ENCODE data around the gene RAB34.

RAB34 gene

DNA sequence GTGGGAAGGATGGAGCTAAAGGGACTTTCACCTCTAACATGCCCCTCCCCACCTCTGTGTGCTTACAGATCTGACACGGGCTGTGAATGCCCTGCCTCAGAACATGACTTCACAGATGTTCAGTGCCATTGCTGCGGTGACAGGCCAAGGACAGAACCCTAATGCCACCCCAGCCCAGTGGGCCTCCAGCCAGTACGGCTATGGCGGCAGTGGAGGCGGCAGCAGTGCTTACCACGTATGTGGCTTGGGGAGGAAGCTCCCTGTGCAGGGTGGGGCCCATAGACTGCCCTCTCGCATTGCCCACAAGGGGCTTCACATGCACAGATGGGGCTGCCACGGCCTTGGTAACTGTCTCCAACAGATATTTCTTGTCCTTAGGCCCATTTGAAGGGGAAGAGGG is 17.4 kb downstream of the RAB34 start:
- DNase-seq (ENCODE audit: extremely low read depth, low read depth) = no peak
- no peak overlapping the region for H3K4me3 ChIP-seq (replicated peaks; ENCODE audit: low read depth, low read length)
- TF ChIP-seq, protein P1, sequence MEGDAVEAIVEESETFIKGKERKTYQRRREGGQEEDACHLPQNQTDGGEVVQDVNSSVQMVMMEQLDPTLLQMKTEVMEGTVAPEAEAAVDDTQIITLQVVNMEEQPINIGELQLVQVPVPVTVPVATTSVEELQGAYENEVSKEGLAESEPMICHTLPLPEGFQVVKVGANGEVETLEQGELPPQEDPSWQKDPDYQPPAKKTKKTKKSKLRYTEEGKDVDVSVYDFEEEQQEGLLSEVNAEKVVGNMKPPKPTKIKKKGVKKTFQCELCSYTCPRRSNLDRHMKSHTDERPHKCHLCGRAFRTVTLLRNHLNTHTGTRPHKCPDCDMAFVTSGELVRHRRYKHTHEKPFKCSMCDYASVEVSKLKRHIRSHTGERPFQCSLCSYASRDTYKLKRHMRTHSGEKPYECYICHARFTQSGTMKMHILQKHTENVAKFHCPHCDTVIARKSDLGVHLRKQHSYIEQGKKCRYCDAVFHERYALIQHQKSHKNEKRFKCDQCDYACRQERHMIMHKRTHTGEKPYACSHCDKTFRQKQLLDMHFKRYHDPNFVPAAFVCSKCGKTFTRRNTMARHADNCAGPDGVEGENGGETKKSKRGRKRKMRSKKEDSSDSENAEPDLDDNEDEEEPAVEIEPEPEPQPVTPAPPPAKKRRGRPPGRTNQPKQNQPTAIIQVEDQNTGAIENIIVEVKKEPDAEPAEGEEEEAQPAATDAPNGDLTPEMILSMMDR (IDR thresholded peaks at IDR 0.05; ENCODE audit: low read depth, low read length, missing control alignments) = no peak

DNA sequence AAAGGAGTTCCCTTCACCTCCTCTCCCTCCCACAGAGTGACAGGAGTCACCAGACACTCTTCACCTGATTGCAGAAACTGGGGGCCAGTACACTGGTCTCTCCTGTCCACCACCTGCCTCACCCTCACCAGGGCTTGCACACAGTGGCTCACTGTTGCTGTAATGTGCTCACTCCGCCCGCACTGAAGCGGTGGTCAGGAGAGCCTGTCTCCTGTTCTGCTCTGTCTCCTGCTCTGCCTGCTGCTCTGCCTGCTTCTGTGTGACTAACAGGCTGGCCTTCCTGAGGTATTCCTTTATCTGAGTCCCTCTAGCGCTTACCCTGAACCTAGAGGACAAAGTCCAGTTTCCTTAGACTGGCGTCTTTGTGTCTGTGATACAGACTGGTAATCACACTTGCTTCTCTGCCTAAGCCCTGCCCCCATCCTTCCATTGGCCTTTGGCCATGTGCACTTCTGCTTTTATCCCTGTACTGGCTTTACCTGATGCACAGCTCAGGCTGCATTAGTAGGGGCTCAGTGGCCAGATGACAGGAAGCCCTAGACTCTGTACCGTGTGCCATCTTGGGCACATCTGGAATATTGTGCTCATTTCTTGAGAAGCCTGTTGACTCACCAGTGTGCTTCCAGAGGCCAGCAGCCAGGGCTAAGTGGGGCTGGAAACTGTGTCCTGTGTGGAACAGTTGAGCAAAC is 19.3 kb downstream of the RAB34 start:
- DNase-seq (ENCODE audit: extremely low read depth, low read depth) = no peak
- TF ChIP-seq, protein P1 (IDR thresholded peaks at IDR 0.05; ENCODE audit: low read depth, low read length, missing control alignments) = no peak
- H3K4me3 ChIP-seq (replicated peaks; ENCODE audit: low read depth, low read length) = no peak overlapping the region

DNA sequence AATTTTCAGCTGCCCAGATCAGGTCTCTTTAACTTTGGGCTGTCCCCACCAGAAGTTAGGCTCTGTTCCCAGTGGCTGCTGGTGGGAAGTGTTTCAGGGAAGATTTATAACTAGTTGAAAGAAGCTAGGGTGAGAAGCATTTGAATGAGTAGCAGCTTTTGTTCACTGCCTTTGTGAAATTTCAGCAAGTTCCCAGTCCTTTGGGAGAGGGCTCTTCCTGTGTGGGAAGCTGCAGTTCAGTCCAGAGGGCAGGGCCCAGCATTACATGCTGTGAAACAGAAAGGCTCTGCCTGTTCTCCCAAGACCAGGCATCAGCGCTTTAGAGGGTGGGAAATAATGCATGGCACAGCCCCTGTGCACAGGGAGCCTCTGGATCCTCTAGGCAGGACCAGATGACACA is 23.8 kb downstream of the RAB34 start:
- H3K4me3 ChIP-seq (replicated peaks; ENCODE audit: low read depth, low read length) = no peak overlapping the region
- TF ChIP-seq, protein P1 (IDR thresholded peaks at IDR 0.05; ENCODE audit: low read depth, low read length, missing control alignments) = no peak
- DNase-seq (ENCODE audit: extremely low read depth, low read depth) = no peak

DNA sequence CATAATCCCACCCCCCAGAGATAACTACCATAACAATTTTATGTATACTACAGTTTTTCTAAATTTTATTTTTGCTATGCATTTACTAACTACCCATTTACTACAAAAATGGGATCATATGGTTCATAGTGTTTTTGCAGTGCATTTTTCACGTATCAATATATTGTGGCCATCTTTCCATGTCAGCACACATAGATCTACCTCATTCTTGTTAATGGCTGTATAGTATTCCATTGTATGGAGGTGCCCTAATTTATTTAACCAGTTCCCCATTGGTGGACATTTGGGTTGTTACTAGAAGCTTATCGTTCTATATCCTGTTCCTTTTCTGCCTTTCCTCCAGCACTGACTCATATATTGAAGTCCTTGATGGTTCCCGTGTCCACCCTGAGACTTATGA is 28.7 kb downstream of the RAB34 start:
- no peak overlapping the region for H3K4me3 ChIP-seq (replicated peaks; ENCODE audit: low read depth, low read length)
- DNase-seq (ENCODE audit: extremely low read depth, low read depth) = no peak
- TF ChIP-seq, protein P1 (IDR thresholded peaks at IDR 0.05; ENCODE audit: low read depth, low read length, missing control alignments) = no peak

- no peak overlapping the region for H3K4me3 ChIP-seq (replicated peaks; ENCODE audit: low read depth, low read length)
- DNase-seq (ENCODE audit: extremely low read depth, low read depth) = no peak
- TF ChIP-seq, protein P1 (IDR thresholded peaks at IDR 0.05; ENCODE audit: low read depth, low read length, missing control alignments) = no peak
Measured at GRCh38 chr17:28688481-28688880, 29.2 kb downstream of the RAB34 start.

GRCh38 chr17:28686296-28686695 is 31.4 kb downstream of the RAB34 start:
- no peak overlapping the region for H3K4me3 ChIP-seq (replicated peaks; ENCODE audit: low read depth, low read length)
- TF ChIP-seq, protein P1 (IDR thresholded peaks at IDR 0.05; ENCODE audit: low read depth, low read length, missing control alignments) = no peak
- DNase-seq (ENCODE audit: extremely low read depth, low read depth) = no peak

GRCh38 chr17:28685366-28685765 is 32.3 kb downstream of the RAB34 start:
- no peak for DNase-seq (ENCODE audit: extremely low read depth, low read depth)
- TF ChIP-seq, protein P1 (IDR thresholded peaks at IDR 0.05; ENCODE audit: low read depth, low read length, missing control alignments) = no peak
- H3K4me3 ChIP-seq (replicated peaks; ENCODE audit: low read depth, low read length) = no peak overlapping the region
